Transverse colon (tissue), 4 donors: ENCODE data around the gene CLDN34.

Experiments used
- EP300 ChIP-seq: sonication (generic); formaldehyde crosslinking; IDR thresholded peaks from one replicate; pipeline ENCODE4 v1.6.1; 2017; ENCODE audit warnings: antibody characterized with exemption, low read depth
- POLR2A ChIP-seq: fragments of 450-650 bp; IDR thresholded peaks from one replicate; pipeline ENCODE4 v1.6.1; 2016; ENCODE audit warnings: antibody characterized with exemption, mild to moderate bottlenecking, moderate library complexity
- POLR2AphosphoS5 ChIP-seq, 3 donors: sonication (generic); formaldehyde crosslinking; IDR thresholded peaks; one replicate each; pipeline ENCODE4 v1.6.1; 2016; ENCODE audit warnings: antibody characterized with exemption in 3 of 3
- TF ChIP-seq, protein P1 (sequence below), 5 experiments: fragments of 200-600 bp in 3 of 5; fragments of 450-650 bp in 2 of 5; sonication (generic) in 3 of 5; IDR thresholded peaks; 1 replicate in 2 of 5; 2 replicates in 3 of 5; pipeline ENCODE4 v1.5.1; 2016 to 2017; ENCODE audit warnings: antibody characterized with exemption in 5 of 5, inconsistent platforms in 3 of 5, mild to moderate bottlenecking in 2 of 5, moderate library complexity in 1 of 5

DNA sequence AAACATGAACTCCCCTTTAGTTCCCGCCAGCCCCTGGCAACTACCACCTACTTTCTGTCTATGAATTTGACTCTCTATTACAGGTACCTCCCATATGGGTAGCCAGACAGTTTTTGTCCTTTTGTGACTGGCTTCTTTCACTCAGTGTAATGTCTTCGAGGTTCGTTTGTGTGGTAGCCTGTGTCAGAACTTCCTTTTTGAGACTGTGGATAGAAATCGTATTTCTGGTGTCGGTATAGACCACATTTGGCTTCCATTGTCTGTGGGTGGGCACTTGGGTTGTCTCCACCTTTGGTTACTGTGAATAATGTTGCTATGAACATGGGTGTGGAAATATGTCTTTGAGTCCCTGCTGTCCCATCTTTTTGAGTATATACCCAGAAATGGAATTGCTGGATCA, 5.4 kb upstream of the CLDN34 start:
- no peak for TF ChIP-seq POLR2AphosphoS5 (IDR thresholded peaks at IDR 0.05)
- TF ChIP-seq, protein P1, sequence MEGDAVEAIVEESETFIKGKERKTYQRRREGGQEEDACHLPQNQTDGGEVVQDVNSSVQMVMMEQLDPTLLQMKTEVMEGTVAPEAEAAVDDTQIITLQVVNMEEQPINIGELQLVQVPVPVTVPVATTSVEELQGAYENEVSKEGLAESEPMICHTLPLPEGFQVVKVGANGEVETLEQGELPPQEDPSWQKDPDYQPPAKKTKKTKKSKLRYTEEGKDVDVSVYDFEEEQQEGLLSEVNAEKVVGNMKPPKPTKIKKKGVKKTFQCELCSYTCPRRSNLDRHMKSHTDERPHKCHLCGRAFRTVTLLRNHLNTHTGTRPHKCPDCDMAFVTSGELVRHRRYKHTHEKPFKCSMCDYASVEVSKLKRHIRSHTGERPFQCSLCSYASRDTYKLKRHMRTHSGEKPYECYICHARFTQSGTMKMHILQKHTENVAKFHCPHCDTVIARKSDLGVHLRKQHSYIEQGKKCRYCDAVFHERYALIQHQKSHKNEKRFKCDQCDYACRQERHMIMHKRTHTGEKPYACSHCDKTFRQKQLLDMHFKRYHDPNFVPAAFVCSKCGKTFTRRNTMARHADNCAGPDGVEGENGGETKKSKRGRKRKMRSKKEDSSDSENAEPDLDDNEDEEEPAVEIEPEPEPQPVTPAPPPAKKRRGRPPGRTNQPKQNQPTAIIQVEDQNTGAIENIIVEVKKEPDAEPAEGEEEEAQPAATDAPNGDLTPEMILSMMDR (IDR thresholded peaks at IDR 0.05) = no peak
- TF ChIP-seq EP300 = no peak
- TF ChIP-seq POLR2A = no peak
